ENCODE measurements around the gene PTOV1.

Gene PTOV1

GRCh38 chr19:49877020-49877878 is 26.3 kb downstream of the PTOV1 start, which contains the start of the genes AKT1S1 and TBC1D17:
Gene AKT1S1 (minus strand): TSS chr19:49877355. CDS start chr19:49873295, 4,060 bp downstream.
Gene TBC1D17 (plus strand): TSS chr19:49877702. CDS start chr19:49877724, 22 bp downstream.
- DNase-seq: peak; percentile 99 to 100

GRCh38 chr19:49877879-49878743 is 27.2 kb downstream of the PTOV1 start:
- DNase-seq: peak; percentile 95 to 96

- DNase-seq: no peak
These were observed 27.7 kb downstream of the PTOV1 start for GRCh38 chr19:49878744-49879070.

- DNase-seq: no peak
These were observed 28.4 kb downstream of the PTOV1 start for GRCh38 chr19:49879243-49879963.

GRCh38 chr19:49880162-49880869 is 29.4 kb downstream of the PTOV1 start:
- DNase-seq: no peak

- DNase-seq: no peak
These were observed 30.2 kb downstream of the PTOV1 start for GRCh38 chr19:49881186-49881585.

- DNase-seq: no peak
These were observed 30.9 kb downstream of the PTOV1 start for GRCh38 chr19:49881672-49882394.

GRCh38 chr19:49882643-49883042 is 31.7 kb downstream of the PTOV1 start:
- DNase-seq: no peak

GRCh38 chr19:49883094-49883493 is 32.1 kb downstream of the PTOV1 start:
- DNase-seq: no peak

GRCh38 chr19:49884109-49884508 is 33.1 kb downstream of the PTOV1 start:
- DNase-seq: no peak

- DNase-seq: no peak
These were observed 33.8 kb downstream of the PTOV1 start for GRCh38 chr19:49884760-49885159.

GRCh38 chr19:49887037-49887664 is 36.2 kb downstream of the PTOV1 start:
- no peak for DNase-seq

- DNase-seq: no peak
These were observed 36.9 kb downstream of the PTOV1 start for GRCh38 chr19:49887665-49888509.

GRCh38 chr19:49888510-49888824 is 37.5 kb downstream of the PTOV1 start:
- DNase-seq: no peak

GRCh38 chr19:49889038-49889686 is 38.2 kb downstream of the PTOV1 start:
- no peak for DNase-seq

GRCh38 chr19:49889687-49890348 is 38.9 kb downstream of the PTOV1 start:
- DNase-seq: peak; percentile 84 to 92

GRCh38 chr19:49890349-49891311 is 39.7 kb downstream of the PTOV1 start:
- DNase-seq: peak; percentile 67 to 84

GRCh38 chr19:49891393-49891792 is 40.4 kb downstream of the PTOV1 start:
- no peak for DNase-seq

Data from NCI-H1930 (cell line).